ENCODE measurements around the gene EMC8. TPM values are rescaled to one million over a fixed set of nuclear protein-coding genes. Genes with fewer than 3 reads are reported as not detected.

The EMC8 gene
- total and polyA plus RNA-seq, 2 of the 8 experiments (the other 6 are each of a cell fraction or from before 2014, with no cell fraction given) = 52.2 to 69.7 TPM

DNA sequence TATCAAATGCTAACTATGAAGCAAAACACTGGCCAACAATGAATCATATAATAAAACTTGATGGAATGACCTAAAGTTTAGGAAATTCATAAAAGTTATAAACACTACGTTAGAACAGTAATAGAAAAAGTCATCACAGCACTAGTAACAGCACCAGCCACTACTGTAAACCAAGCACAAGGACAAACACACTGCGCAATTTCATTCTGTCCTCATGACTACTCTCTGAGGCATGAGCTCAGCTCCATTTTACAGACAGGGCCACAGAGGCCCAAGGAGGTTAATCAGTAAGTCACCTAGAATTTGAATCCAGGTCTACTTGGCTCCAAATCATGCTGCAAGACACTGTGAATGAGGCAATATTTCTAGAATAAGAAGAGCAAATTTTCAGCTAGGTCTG lies 13.4 kb downstream of the EMC8 start:
- no peak overlapping the region for H3K18ac ChIP-seq (ENCODE audit: extremely low read depth, low read length)
- no peaks in the 10 kb centered on the region for H3K23me2 ChIP-seq (ENCODE audit: low read depth, low read length)
- H2BK15ac ChIP-seq (ENCODE audit: low read length) = no peak overlapping the region
- H4K20me1 ChIP-seq (replicated peaks in 1 of 2; ENCODE audit: control insufficient read depth in 1 of 2, insufficient read depth in 2 of 2, low read length in 2 of 2) = peaks cover 15 to 16% of the 10 kb centered on the region in 2 experiments
- H3K4me3 ChIP-seq (ENCODE audit: extremely low read depth in 1 of 4, insufficient read depth in 2 of 4, low read depth in 3 of 4, low read length in 4 of 4) = no peak overlapping the region
- H3K56ac ChIP-seq (replicated peaks; ENCODE audit: insufficient read length, low read depth, low read length) = no peak overlapping the region
- no peak overlapping the region for H3K14ac ChIP-seq (ENCODE audit: insufficient read length)
- peaks cover 0 to 33% of the 10 kb centered on the region in 2 experiments; a peak in 2 of 4 replicates for H3K79me2 ChIP-seq (ENCODE audit: control insufficient read depth in 1 of 2, insufficient read depth in 2 of 2, low read length in 2 of 2)
- H2BK20ac ChIP-seq (ENCODE audit: low read length) = no peak overlapping the region
- H2AFZ ChIP-seq (ENCODE audit: low read length) = no peak overlapping the region
- H3K79me1 ChIP-seq (ENCODE audit: low read depth, low read length) = peaks cover 12% of the 10 kb centered on the region
- ChIA-PET POLR2A (ENCODE audit: partially characterized antibody) (interaction anchor here (1.1 to 1.8 kb wide), 3 partner anchors 8 to 13 kb away, joined by 3 to 7 read pairs (median 4); no protein-coding TSS in a partner anchor), CTCF (ENCODE audit: partially characterized antibody) (interaction anchor here (0.7 to 1.1 kb wide), 3 partner anchors 12 to 68 kb away, joined by 3 read pairs; no protein-coding TSS in a partner anchor)
- H3K4me1 ChIP-seq (replicated peaks in 1 of 4; ENCODE audit: control insufficient read depth in 3 of 4, insufficient read depth in 4 of 4, low read length in 3 of 4) = no peaks in the 10 kb centered on the region
- no peak overlapping the region for H4K8ac ChIP-seq (ENCODE audit: extremely low read depth, insufficient read depth, low read length)
- DNase-seq (ENCODE audit: low read depth in 1 of 2, low spot score in 2 of 2) (no peak), FAIRE-seq (no peak)
- H3K23ac ChIP-seq (ENCODE audit: insufficient read length) = no peak overlapping the region
- no peak overlapping the region for H2BK5ac ChIP-seq (ENCODE audit: low read depth, low read length)
- H2BK120ac ChIP-seq (replicated peaks; ENCODE audit: low read depth, low read length) = no peak overlapping the region
- no peak overlapping the region for H3K27ac ChIP-seq (ENCODE audit: low read depth, low read length)
- H3K4me2 ChIP-seq (ENCODE audit: insufficient read depth in 1 of 2, low read depth in 2 of 2, low read length in 2 of 2) = no peak overlapping the region
- H3K4ac ChIP-seq (replicated peaks; ENCODE audit: insufficient read length, low read depth, low read length) = no peak overlapping the region
- H3K27me3 ChIP-seq (replicated peaks in 1 of 4; ENCODE audit: control insufficient read depth in 3 of 4, extremely low read depth in 1 of 4, insufficient read depth in 3 of 4, low read length in 3 of 4) = no peaks in the 10 kb centered on the region
- 93% methylated on average over 2 of the region's 2 CpGs; no CpG with 5 or more reads in 1 of the 2 experiments for WGBS, 2 experiments (ENCODE audit: extremely low coverage in 1 of 2, insufficient coverage in 1 of 2, insufficient read length in 1 of 2, insufficient replicate concordance in 2 of 2, low coverage in 1 of 2, low lambda C conversion rate in 2 of 2, missing lambda C conversion rate in 1 of 2)
- H2AK5ac ChIP-seq (ENCODE audit: low read depth, low read length) = no peak overlapping the region
- H3K9ac ChIP-seq (replicated peaks in 1 of 4; ENCODE audit: extremely low read depth in 1 of 4, low read depth in 3 of 4, low read length in 3 of 4) = no peak overlapping the region
- H4K91ac ChIP-seq (replicated peaks; ENCODE audit: insufficient read length, low read length) = no peak overlapping the region
- no peaks in the 10 kb centered on the region for H3K9me3 ChIP-seq (ENCODE audit: insufficient read depth in 2 of 2, low read depth in 1 of 2, low read length in 1 of 2)
- H2BK12ac ChIP-seq (ENCODE audit: low read depth, low read length) = no peak overlapping the region
- H4K5ac ChIP-seq (ENCODE audit: insufficient read length, low read depth, low read length) = no peak overlapping the region
- peaks cover 6 to 35% (median 21%) of the 10 kb centered on the region in 4 experiments; a peak in 7 of 8 replicates for H3K36me3 ChIP-seq (ENCODE audit: control insufficient read depth in 2 of 4, insufficient read depth in 4 of 4, low read length in 3 of 4)
- TF ChIP-seq RBBP5 (IDR thresholded peaks at IDR 0.05; ENCODE audit: borderline replicate concordance, low read depth, low read length) (no peak), EZH2 (IDR thresholded peaks at IDR 0.05; ENCODE audit: low read depth, low read length, severe bottlenecking) (no peak), PHF8 (conservative IDR thresholded peaks at IDR 0.05; ENCODE audit: low read depth, low read length) (no peak), ZNF274 (IDR thresholded peaks at IDR 0.05; ENCODE audit: borderline replicate concordance, extremely low read depth, low read length) (no peak), KDM5A (IDR thresholded peaks at IDR 0.05; ENCODE audit: low read length) (no peak), TBP (IDR thresholded peaks at IDR 0.05; ENCODE audit: low read depth, low read length) (no peak), FOSL1 (IDR thresholded peaks at IDR 0.05; ENCODE audit: insufficient read depth, low read depth, low read length) (no peak), RAD21 (IDR thresholded peaks at IDR 0.05 in 1 of 2, conservative IDR thresholded peaks at IDR 0.05 in 1 of 2; ENCODE audit: low read depth in 2 of 2, low read length in 2 of 2) (no peak), JUN (IDR thresholded peaks at IDR 0.05; ENCODE audit: low read depth, low read length) (no peak)

Measured in H1 (cell line).